GM12878 (cell line): ENCODE data around the gene ZNF768. TPM values are rescaled to one million over a fixed set of nuclear protein-coding genes. Genes with fewer than 3 reads are reported as not detected.

ENCODE experiments used
- BACH1 ChIP-seq: fragments of 450-650 bp; IDR thresholded peaks from 2 replicates; pipeline ENCODE4 v1.6.1; 2017; ENCODE audit warnings: mild to moderate bottlenecking, borderline replicate concordance
- CHD4 ChIP-seq: fragments of 200-600 bp; sonication (generic); IDR thresholded peaks from 2 replicates; pipeline ENCODE4 v1.6.1; 2016; ENCODE audit warnings: mild to moderate bottlenecking
- CREB1 ChIP-seq: IDR thresholded peaks from 2 replicates; pipeline ENCODE4 v1.6.1; 2012; ENCODE audit warnings: low read depth, mild to moderate bottlenecking, inconsistent platforms
- CREM ChIP-seq: IDR thresholded peaks from 2 replicates; pipeline ENCODE4 v1.6.1; 2014; ENCODE audit warnings: antibody characterized with exemption, low read depth
- EED ChIP-seq: sonication (generic); IDR thresholded peaks from 2 replicates; pipeline ENCODE4 v1.6.1; 2016; ENCODE audit warnings: antibody characterized with exemption, low read depth
- IKZF1 ChIP-seq: fragments of 450-650 bp; conservative IDR thresholded peaks from 2 replicates; pipeline ENCODE4 v1.6.1; 2017; ENCODE audit warnings: antibody characterized with exemption, mild to moderate bottlenecking
- IKZF2 ChIP-seq, 2 experiments: fragments of 450-650 bp; IDR thresholded peaks; 2 replicates each; pipeline ENCODE4 v1.6.1; 2017; ENCODE audit warnings: mild to moderate bottlenecking in 2 of 2, moderate library complexity in 2 of 2
- KAT2A ChIP-seq: conservative IDR thresholded peaks from 2 replicates; pipeline ENCODE4 v1.6.1; 2011; ENCODE audit warnings: low read depth, low read length; ENCODE audit not compliant: control insufficient read depth
- KDM1A ChIP-seq: fragments of 200-600 bp; sonication (generic); IDR thresholded peaks from 2 replicates; pipeline ENCODE4 v1.6.1; 2016; ENCODE audit warnings: borderline replicate concordance
- PAX5 ChIP-seq: IDR thresholded peaks from 2 replicates; pipeline ENCODE4 v1.6.1; 2011; ENCODE audit warnings: low read depth, low read length, borderline replicate concordance
- POLR2A ChIP-seq: IDR thresholded peaks from 2 replicates; pipeline ENCODE4 v1.6.1; 2011; ENCODE audit warnings: low read depth, mild to moderate bottlenecking, low read length
- polyA plus RNA-seq, 11 experiments: library from polyadenylated mRNA; depleted of rRNA in 4 of 11; unstranded in 6 of 11; stranded (reverse) in 5 of 11; fragments of >200 nt; fragmentation: Nextera tagmentation in 4 of 11; fragmentation: Illumina TruSeq in 1 of 11; extraction: Ambion mirVana in 4 of 11; extraction: Trizol in 1 of 11; gene quantifications; 1 replicate in 1 of 11; 2 replicates in 10 of 11; pipeline versions ENCODE4 v1.2.1 to v1.2.3, GENCODE V29; 2011 to 2016; ENCODE audit warnings: inconsistent platforms in 2 of 11, missing spikeins in 2 of 11, low read depth in 1 of 11
- total RNA-seq, 4 experiments: library from RNA; depleted of rRNA in 3 of 4; stranded (reverse); fragments of >200 nt in 3 of 4; fragmentation: Illumina TruSeq in 1 of 4; extraction: Trizol in 1 of 4; gene quantifications; 2 replicates each; pipeline versions ENCODE4 v1.2.1 to v1.2.3, GENCODE V29; 2013 to 2021
- TF ChIP-seq, protein P1 (sequence below): fragments of 450-650 bp; IDR thresholded peaks from 2 replicates; pipeline ENCODE4 v1.6.1; 2017; ENCODE audit warnings: mild to moderate bottlenecking, moderate library complexity
- TF ChIP-seq, protein P2 (sequence below): IDR thresholded peaks from 2 replicates; pipeline ENCODE4 v1.6.1; 2012; ENCODE audit warnings: low read depth, low read length, improper control_type of control experiment

ZNF768 gene
- total and polyA plus RNA-seq, 10 of the 15 experiments (the other 5 are each of a cell fraction or from before 2014, with no cell fraction given): 0.05 to 23.1 (median 9.1) TPM

DNA sequence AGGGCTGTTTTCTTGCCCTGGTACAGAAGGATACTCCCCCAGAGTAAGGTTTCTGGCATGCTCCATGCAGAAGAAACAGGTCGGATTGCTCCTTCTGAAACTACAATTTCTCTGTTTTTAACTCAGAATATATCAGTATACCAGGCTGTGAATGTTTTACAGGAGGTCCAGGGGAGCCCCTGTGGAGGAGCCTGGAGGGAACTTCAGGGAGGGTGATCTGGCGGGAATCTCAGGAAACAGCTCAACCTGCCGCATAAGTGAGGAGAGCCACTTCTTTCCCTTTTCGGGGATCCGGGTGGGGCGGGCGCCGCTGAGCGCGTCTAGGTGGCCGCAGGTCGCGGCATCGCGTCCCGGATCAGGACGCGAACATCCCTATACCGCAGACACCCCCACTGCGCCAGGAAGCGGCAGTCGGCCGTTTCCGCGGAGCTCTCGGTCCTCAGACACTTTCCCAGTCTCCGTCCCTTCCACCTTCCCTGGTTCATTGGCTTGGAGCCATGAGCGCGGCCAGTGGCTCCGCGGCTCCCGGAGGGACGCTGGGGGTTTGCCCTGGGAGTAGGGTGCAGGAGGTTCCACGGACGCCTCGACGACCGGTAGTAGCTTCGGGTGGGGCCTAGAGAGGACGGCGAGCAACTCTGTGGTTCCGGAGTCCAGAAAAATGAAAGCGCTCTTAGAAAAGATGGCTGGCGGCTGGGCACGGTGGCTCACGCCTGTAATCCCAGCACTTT, 34.9 kb upstream of the ZNF768 start (continued):
- peak; percentile 28 to 40; a peak in 1 of 4 replicates for TF ChIP-seq IKZF2 (IDR thresholded peaks at IDR 0.05)
- TF ChIP-seq IKZF1: peak; percentile 78
- TF ChIP-seq BACH1: peak; percentile 35; the same call in 1 of the 2 replicates
- TF ChIP-seq PAX5: no peak
- TF ChIP-seq CHD4: no peak
- TF ChIP-seq KAT2A: no peak
- TF ChIP-seq, protein P1, sequence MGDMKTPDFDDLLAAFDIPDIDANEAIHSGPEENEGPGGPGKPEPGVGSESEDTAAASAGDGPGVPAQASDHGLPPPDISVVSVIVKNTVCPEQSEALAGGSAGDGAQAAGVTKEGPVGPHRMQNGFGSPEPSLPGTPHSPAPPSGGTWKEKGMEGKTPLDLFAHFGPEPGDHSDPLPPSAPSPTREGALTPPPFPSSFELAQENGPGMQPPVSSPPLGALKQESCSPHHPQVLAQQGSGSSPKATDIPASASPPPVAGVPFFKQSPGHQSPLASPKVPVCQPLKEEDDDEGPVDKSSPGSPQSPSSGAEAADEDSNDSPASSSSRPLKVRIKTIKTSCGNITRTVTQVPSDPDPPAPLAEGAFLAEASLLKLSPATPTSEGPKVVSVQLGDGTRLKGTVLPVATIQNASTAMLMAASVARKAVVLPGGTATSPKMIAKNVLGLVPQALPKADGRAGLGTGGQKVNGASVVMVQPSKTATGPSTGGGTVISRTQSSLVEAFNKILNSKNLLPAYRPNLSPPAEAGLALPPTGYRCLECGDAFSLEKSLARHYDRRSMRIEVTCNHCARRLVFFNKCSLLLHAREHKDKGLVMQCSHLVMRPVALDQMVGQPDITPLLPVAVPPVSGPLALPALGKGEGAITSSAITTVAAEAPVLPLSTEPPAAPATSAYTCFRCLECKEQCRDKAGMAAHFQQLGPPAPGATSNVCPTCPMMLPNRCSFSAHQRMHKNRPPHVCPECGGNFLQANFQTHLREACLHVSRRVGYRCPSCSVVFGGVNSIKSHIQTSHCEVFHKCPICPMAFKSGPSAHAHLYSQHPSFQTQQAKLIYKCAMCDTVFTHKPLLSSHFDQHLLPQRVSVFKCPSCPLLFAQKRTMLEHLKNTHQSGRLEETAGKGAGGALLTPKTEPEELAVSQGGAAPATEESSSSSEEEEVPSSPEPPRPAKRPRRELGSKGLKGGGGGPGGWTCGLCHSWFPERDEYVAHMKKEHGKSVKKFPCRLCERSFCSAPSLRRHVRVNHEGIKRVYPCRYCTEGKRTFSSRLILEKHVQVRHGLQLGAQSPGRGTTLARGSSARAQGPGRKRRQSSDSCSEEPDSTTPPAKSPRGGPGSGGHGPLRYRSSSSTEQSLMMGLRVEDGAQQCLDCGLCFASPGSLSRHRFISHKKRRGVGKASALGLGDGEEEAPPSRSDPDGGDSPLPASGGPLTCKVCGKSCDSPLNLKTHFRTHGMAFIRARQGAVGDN: peak; percentile 70; the same call in 1 of the 2 replicates
- TF ChIP-seq, protein P2, sequence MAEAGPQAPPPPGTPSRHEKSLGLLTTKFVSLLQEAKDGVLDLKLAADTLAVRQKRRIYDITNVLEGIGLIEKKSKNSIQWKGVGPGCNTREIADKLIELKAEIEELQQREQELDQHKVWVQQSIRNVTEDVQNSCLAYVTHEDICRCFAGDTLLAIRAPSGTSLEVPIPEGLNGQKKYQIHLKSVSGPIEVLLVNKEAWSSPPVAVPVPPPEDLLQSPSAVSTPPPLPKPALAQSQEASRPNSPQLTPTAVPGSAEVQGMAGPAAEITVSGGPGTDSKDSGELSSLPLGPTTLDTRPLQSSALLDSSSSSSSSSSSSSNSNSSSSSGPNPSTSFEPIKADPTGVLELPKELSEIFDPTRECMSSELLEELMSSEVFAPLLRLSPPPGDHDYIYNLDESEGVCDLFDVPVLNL: no peak
- peak; percentile 67; the same call in 1 of the 2 replicates for TF ChIP-seq EED
- peak; percentile 73 for TF ChIP-seq POLR2A
- TF ChIP-seq CREM: no peak
- TF ChIP-seq KDM1A: no peak
- no peak for TF ChIP-seq CREB1
